Fibroblast of villous mesenchyme (primary cell): ENCODE data around the gene SLCO2A1. TPM values are rescaled to one million over a fixed set of nuclear protein-coding genes. Genes with fewer than 3 reads are reported as not detected.

Experiments used
- DNase-seq: peaks from one replicate; pipeline ENCODE4 v3.0.0-alpha.2; 2010; ENCODE audit warnings: low read depth
- H3K4me3 ChIP-seq: 2 replicates; pipeline ENCODE4 v1.5.1; 2011; ENCODE audit warnings: low read depth, mild to moderate bottlenecking, low read length
- total RNA-seq: library from RNA; depleted of rRNA; stranded (reverse); fragments of >200 nt; gene quantifications from 2 replicates; pipeline ENCODE4 v1.2.3, GENCODE V29; 2012
- TF ChIP-seq, protein P1 (sequence below): IDR thresholded peaks from 2 replicates; pipeline ENCODE4 v1.5.1; 2012; ENCODE audit warnings: low read depth, mild to moderate bottlenecking, low read length; ENCODE audit not compliant: insufficient read depth

Gene SLCO2A1
- total RNA-seq, 1 donor = 0.43 TPM

GRCh38 chr3:133934996-133935842, 94.5 kb downstream of the SLCO2A1 start:
- no peak for DNase-seq
- H3K4me3 ChIP-seq = no peak overlapping the region
- TF ChIP-seq, protein P1, sequence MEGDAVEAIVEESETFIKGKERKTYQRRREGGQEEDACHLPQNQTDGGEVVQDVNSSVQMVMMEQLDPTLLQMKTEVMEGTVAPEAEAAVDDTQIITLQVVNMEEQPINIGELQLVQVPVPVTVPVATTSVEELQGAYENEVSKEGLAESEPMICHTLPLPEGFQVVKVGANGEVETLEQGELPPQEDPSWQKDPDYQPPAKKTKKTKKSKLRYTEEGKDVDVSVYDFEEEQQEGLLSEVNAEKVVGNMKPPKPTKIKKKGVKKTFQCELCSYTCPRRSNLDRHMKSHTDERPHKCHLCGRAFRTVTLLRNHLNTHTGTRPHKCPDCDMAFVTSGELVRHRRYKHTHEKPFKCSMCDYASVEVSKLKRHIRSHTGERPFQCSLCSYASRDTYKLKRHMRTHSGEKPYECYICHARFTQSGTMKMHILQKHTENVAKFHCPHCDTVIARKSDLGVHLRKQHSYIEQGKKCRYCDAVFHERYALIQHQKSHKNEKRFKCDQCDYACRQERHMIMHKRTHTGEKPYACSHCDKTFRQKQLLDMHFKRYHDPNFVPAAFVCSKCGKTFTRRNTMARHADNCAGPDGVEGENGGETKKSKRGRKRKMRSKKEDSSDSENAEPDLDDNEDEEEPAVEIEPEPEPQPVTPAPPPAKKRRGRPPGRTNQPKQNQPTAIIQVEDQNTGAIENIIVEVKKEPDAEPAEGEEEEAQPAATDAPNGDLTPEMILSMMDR = no peak

- no peak for DNase-seq
- H3K4me3 ChIP-seq = no peak overlapping the region
- TF ChIP-seq, protein P1 = no peak
Observed at GRCh38 chr3:133934073-133934970, 95.4 kb downstream of the SLCO2A1 start.

DNA sequence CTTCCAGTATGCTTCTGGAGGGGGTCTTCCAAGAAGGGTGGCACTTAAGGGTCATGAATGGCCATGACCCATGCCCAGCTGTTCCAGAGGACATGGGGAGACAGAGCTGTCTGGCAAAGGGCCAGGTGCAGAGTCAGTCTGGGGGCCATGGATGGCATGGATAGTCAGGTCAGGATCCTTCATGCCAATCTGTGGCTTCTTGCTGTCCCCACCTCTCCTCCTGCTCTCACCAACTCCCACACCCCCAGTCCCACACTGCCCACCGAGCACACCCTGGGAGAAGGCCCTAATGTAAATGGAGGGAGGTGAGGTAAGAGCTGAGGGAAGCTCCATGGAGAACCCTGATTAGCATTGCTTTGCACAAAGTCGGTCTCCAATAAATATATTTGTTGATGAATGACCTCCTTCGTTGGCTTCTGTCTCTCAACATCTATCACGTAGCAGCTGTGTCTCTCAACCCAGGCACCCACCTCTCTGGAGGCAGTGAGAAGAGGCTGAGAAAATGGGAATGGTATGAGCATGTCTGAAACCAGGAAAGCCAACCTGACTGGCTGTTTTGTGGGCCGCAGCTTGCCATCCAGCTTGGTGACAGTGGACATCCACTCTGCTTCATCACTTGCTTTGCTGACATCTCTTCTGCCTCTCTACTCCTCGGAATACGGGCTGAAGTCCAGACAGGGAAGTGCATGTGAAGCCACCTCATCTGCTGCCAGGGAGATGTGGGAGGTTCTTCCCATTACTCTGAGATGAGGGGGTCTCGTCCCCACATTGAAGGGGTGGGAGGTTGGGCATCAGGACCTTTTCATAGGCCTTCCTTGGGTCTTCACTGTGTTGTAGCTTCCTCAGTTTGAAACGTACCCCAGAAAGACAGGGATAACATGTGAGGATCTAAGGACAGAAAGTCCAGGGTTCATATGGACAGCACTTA, 96.4 kb downstream of the SLCO2A1 start:
- TF ChIP-seq, protein P1 = no peak
- no peak for DNase-seq
- no peak overlapping the region for H3K4me3 ChIP-seq

DNA sequence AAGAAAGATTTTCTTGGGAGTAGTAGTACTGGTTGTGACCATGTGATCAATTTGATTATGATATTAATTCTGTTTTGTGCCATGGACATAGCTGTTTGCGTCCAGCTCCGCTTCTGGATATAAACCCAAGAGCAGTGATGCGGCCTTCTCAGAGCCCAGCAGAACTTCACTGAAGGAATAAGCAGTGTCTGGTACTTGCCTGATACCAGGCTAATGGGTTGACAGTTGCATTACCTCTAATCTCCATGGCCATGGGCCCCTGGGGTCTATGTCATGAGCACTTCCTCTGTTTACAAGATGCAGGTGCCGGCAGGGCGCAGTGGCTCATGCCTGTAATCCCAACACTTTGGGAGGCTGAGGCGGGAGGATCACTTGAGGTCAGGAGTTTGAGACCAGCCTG, 97.7 kb downstream of the SLCO2A1 start:
- H3K4me3 ChIP-seq = no peak overlapping the region
- no peak for DNase-seq
- TF ChIP-seq, protein P1 = no peak

- TF ChIP-seq, protein P1 = no peak
- no peak for DNase-seq
- H3K4me3 ChIP-seq = no peak overlapping the region
Observed at GRCh38 chr3:133931084-133931483, 98.6 kb downstream of the SLCO2A1 start.

DNA sequence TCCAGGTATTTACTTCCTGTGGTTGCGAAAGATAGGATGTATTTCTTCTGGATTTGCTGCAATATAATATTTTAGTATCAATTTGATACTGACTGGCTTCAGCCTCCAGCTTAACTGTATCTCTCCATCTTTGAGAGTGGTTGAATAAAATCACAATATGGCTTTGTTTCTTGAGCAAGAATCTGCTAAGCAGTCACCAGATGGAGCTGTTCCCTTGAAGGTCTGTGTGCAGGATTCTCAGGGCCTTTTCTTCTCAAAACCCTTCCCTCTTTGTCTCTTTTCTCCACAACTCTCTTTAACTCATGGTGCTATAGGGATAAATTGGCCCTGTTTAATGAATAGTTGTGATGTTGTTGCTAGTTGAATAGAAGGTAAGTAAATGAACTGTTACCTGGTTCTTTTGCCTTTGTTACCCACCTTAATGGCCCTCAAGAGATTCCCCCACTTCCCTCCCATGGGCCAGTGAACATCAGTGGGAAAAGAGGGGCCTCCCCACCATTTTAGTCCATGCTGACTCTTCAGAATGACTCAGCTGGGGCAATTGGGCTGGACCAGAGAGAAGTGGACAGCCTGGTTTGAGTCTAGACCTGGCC, 99.3 kb downstream of the SLCO2A1 start:
- TF ChIP-seq, protein P1 = peak; percentile 75
- H3K4me3 ChIP-seq = no peak overlapping the region
- DNase-seq = peak; percentile 75
